Embryonic facial prominence (tissue), 1 donor: ENCODE measurements around the gene KRTAP12-4.
"Not testable (repeated sequence)": the region's sequence is repeated elsewhere in the genome, so short reads cannot be mapped to it uniquely, and the experiment has no call there.

Experiments used
- DNase-seq: peaks from one replicate; pipeline ENCODE4 v3.0.0-alpha.2; 2016; ENCODE audit errors: extremely low spot score

Gene KRTAP12-4

GRCh38 chr21:44656868-44657267, 2.4 kb upstream of the KRTAP12-4 start:
- DNase-seq = no peak

- DNase-seq = no peak
These were observed 543 bp downstream of the KRTAP12-4 start for GRCh38 chr21:44653656-44654575.

- no peak for DNase-seq
These were observed 1.3 kb downstream of the KRTAP12-4 start for GRCh38 chr21:44653123-44653522.

- no peak for DNase-seq
These were observed 3.3 kb downstream of the KRTAP12-4 start for GRCh38 chr21:44650973-44651675.

GRCh38 chr21:44650265-44650972, 4.0 kb downstream of the KRTAP12-4 start:
- DNase-seq = no peak

GRCh38 chr21:44649521-44650100, 4.8 kb downstream of the KRTAP12-4 start:
- no peak for DNase-seq

- DNase-seq = no peak
These were observed 5.7 kb downstream of the KRTAP12-4 start for GRCh38 chr21:44648557-44649311.

GRCh38 chr21:44647222-44647552, 7.3 kb downstream of the KRTAP12-4 start:
- no peak for DNase-seq

- DNase-seq = not testable (repeated sequence)
These were observed 7.9 kb downstream of the KRTAP12-4 start, which contains the start of gene KRTAP10-11 for GRCh38 chr21:44646366-44647221. Gene KRTAP10-11 (plus strand): TSS chr21:44646414. CDS start chr21:44646459, 45 bp downstream.

GRCh38 chr21:44644878-44645277, 9.6 kb downstream of the KRTAP12-4 start:
- no peak for DNase-seq

- DNase-seq = no peak
These were observed 10.6 kb downstream of the KRTAP12-4 start for GRCh38 chr21:44643741-44644310.

- no peak for DNase-seq
These were observed 13.7 kb downstream of the KRTAP12-4 start for GRCh38 chr21:44640761-44641160.

GRCh38 chr21:44639331-44639655, 15.2 kb downstream of the KRTAP12-4 start:
- no peak for DNase-seq

GRCh38 chr21:44638506-44639330, 15.7 kb downstream of the KRTAP12-4 start:
- DNase-seq = not testable (repeated sequence)

GRCh38 chr21:44637851-44638348, 16.6 kb downstream of the KRTAP12-4 start:
- DNase-seq = not testable (repeated sequence)

- no peak for DNase-seq
These were observed 17.2 kb downstream of the KRTAP12-4 start, which contains the start of gene KRTAP10-10 for GRCh38 chr21:44637018-44637850. Gene KRTAP10-10 (plus strand): TSS chr21:44637356. CDS start chr21:44637418, 62 bp downstream.

- no peak for DNase-seq
These were observed 18.0 kb downstream of the KRTAP12-4 start for GRCh38 chr21:44636209-44637017.
